Esophagus muscularis mucosa (tissue), 4 donors: ENCODE data around the gene RBP3.

Experiments used
- EP300 ChIP-seq: sonication (generic); formaldehyde crosslinking; IDR thresholded peaks from one replicate; pipeline ENCODE4 v1.6.1; 2017; ENCODE audit warnings: antibody characterized with exemption
- POLR2A ChIP-seq: fragments of 450-650 bp; IDR thresholded peaks from one replicate; pipeline ENCODE4 v1.6.1; 2017; ENCODE audit warnings: antibody characterized with exemption, moderate library complexity, mild to moderate bottlenecking, low read depth
- POLR2AphosphoS5 ChIP-seq, 2 donors: sonication (generic); formaldehyde crosslinking; IDR thresholded peaks; one replicate each; pipeline ENCODE4 v1.6.1; 2017; ENCODE audit warnings: antibody characterized with exemption in 2 of 2
- TF ChIP-seq, protein P1 (sequence below), 3 experiments: fragments of 200-600 bp in 2 of 3; fragments of 450-650 bp in 1 of 3; sonication (generic) in 2 of 3; IDR thresholded peaks; one replicate each; pipeline ENCODE4 v1.5.1; 2017 to 2019; ENCODE audit warnings: antibody characterized with exemption in 3 of 3, mild to moderate bottlenecking in 2 of 3, moderate library complexity in 1 of 3

DNA sequence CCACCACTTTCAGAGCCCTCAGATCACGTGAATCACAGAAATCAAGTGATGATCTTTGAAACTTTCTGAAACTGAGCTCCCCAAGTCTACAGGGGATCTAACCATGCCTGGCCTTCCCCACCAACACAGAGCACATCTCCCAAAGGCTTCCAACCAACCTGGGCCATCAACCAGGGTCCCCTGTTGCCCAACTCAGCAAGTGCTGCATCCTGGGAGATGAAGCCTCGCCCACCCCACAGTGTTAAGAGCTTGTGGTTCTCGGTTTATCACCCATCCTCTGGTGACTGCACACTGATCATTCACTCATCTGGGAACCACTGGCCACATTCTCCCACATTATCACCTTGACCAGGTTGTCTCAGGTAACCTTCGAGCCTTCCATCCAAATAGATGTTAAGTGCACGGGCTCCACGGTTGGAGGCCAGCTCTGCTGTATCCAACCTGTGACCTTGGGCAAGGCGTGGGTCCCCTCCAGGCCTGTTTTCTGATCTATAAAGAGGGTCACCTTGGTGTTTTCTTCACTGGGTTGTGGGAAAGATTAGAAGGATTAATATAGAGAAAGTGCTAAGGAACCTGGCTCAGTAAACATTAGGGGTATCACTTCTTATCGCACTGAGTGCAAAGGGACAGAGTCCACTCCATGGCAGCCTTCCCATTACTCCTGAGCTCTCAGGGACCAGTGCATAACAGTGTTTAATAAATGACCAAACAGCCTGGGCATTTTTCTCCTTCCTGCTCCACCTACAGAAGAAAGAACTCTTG is 32.4 kb downstream of the RBP3 start:
- TF ChIP-seq POLR2A, result no peak
- TF ChIP-seq, protein P1, sequence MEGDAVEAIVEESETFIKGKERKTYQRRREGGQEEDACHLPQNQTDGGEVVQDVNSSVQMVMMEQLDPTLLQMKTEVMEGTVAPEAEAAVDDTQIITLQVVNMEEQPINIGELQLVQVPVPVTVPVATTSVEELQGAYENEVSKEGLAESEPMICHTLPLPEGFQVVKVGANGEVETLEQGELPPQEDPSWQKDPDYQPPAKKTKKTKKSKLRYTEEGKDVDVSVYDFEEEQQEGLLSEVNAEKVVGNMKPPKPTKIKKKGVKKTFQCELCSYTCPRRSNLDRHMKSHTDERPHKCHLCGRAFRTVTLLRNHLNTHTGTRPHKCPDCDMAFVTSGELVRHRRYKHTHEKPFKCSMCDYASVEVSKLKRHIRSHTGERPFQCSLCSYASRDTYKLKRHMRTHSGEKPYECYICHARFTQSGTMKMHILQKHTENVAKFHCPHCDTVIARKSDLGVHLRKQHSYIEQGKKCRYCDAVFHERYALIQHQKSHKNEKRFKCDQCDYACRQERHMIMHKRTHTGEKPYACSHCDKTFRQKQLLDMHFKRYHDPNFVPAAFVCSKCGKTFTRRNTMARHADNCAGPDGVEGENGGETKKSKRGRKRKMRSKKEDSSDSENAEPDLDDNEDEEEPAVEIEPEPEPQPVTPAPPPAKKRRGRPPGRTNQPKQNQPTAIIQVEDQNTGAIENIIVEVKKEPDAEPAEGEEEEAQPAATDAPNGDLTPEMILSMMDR (IDR thresholded peaks at IDR 0.05), result no peak
- no peak for TF ChIP-seq EP300
- TF ChIP-seq POLR2AphosphoS5 (IDR thresholded peaks at IDR 0.05), result no peak
